ENCODE results near the gene ADGRD2.

ADGRD2 gene

GRCh38 chr9:124457079-124457886 lies 7.0 kb downstream of the ADGRD2 start:
- DNase-seq, result no peak

- DNase-seq, result no peak
Measured at GRCh38 chr9:124457887-124458431, 7.7 kb downstream of the ADGRD2 start.

GRCh38 chr9:124458441-124458840 lies 8.2 kb downstream of the ADGRD2 start:
- no peak for DNase-seq

GRCh38 chr9:124462739-124463138 lies 12.5 kb downstream of the ADGRD2 start:
- no peak for DNase-seq

GRCh38 chr9:124465736-124466135 lies 15.5 kb downstream of the ADGRD2 start:
- no peak for DNase-seq

GRCh38 chr9:124467410-124468060 lies 17.3 kb downstream of the ADGRD2 start:
- DNase-seq, result no peak

- no peak for DNase-seq
Measured at GRCh38 chr9:124468061-124468740, 17.9 kb downstream of the ADGRD2 start.

GRCh38 chr9:124469011-124469832 lies 19.0 kb downstream of the ADGRD2 start:
- no peak for DNase-seq

GRCh38 chr9:124470306-124470705 lies 20.1 kb downstream of the ADGRD2 start:
- no peak for DNase-seq

GRCh38 chr9:124470726-124471125 lies 20.5 kb downstream of the ADGRD2 start:
- no peak for DNase-seq

GRCh38 chr9:124471761-124472160 lies 21.5 kb downstream of the ADGRD2 start:
- DNase-seq, result no peak

GRCh38 chr9:124472770-124473169 lies 22.5 kb downstream of the ADGRD2 start:
- no peak for DNase-seq

GRCh38 chr9:124473310-124473709 lies 23.1 kb downstream of the ADGRD2 start:
- DNase-seq, result peak; percentile 6

GRCh38 chr9:124474151-124474550 lies 23.9 kb downstream of the ADGRD2 start:
- DNase-seq, result no peak

- DNase-seq, result no peak
Measured at GRCh38 chr9:124475158-124475867, 25.1 kb downstream of the ADGRD2 start.

- no peak for DNase-seq
Measured at GRCh38 chr9:124475868-124476690, 25.8 kb downstream of the ADGRD2 start.

- DNase-seq, result no peak
Measured at GRCh38 chr9:124477211-124477647, 27.0 kb downstream of the ADGRD2 start.

GRCh38 chr9:124477648-124478285 lies 27.5 kb downstream of the ADGRD2 start:
- no peak for DNase-seq

GRCh38 chr9:124478354-124478753 lies 28.1 kb downstream of the ADGRD2 start:
- DNase-seq, result no peak

GRCh38 chr9:124479371-124479770 lies 29.1 kb downstream of the ADGRD2 start:
- DNase-seq, result no peak

Data from fibroblast of skin of scalp (primary cell).